Measurements from ENCODE around the gene UGP2. TPM values are rescaled to one million over a fixed set of nuclear protein-coding genes. Genes with fewer than 3 reads are reported as not detected.
"Not testable (repeated sequence)": the region's sequence is repeated elsewhere in the genome, so short reads cannot be mapped to it uniquely, and the experiment has no call there.

UGP2 gene
- total RNA-seq (2014; rRNA removed; shearing (Covaris generic)), result 86.1 and 91.6 TPM in 2 replicates
- polyA plus RNA-seq (2015; cell fraction: cytosol; rRNA removed), result 70.5 and 76.6 TPM in 2 replicates
- 36.3 and 49.4 TPM in 2 replicates for polyA plus RNA-seq (2015; cell fraction: nucleus; rRNA removed)

GRCh38 chr2:63841254-63842022 is at the start of gene UGP2:
TSS of gene UGP2 (plus strand) at chr2:63841896. CDS start at chr2:63842186, 290 bp downstream.
- peak; percentile 94 for DNase-seq (ENCODE audit: low read depth, low spot score)
- in situ Hi-C loops (cut with HindIII; ENCODE audit: low pct_unique_long_range_greater_than_20kb, low sequenced_read_pairs), result no loop called here

GRCh38 chr2:63792530-63792929 is 49.2 kb upstream of the UGP2 start:
- in situ Hi-C loops (cut with HindIII; ENCODE audit: low pct_unique_long_range_greater_than_20kb, low sequenced_read_pairs), result no loop called here
- DNase-seq (ENCODE audit: low read depth, low spot score), result no peak

- in situ Hi-C loops (cut with HindIII; ENCODE audit: low pct_unique_long_range_greater_than_20kb, low sequenced_read_pairs), result no loop called here
- DNase-seq (ENCODE audit: low read depth, low spot score), result no peak
Observed at GRCh38 chr2:63796366-63796765, 45.3 kb upstream of the UGP2 start.

- DNase-seq (ENCODE audit: low read depth, low spot score), result no peak
- in situ Hi-C loops (cut with HindIII; ENCODE audit: low pct_unique_long_range_greater_than_20kb, low sequenced_read_pairs), result no loop called here
Observed at GRCh38 chr2:63796796-63797195, 44.9 kb upstream of the UGP2 start.

- in situ Hi-C loops (cut with HindIII; ENCODE audit: low pct_unique_long_range_greater_than_20kb, low sequenced_read_pairs), result no loop called here
Observed at GRCh38 chr2:63801455-63801854, 40.2 kb upstream of the UGP2 start.

GRCh38 chr2:63805412-63805811 is 36.3 kb upstream of the UGP2 start:
- DNase-seq (ENCODE audit: low read depth, low spot score), result no peak
- in situ Hi-C loops (cut with HindIII; ENCODE audit: low pct_unique_long_range_greater_than_20kb, low sequenced_read_pairs), result no loop called here

More at GRCh38 chr2:63801455-63801854, 40.2 kb upstream of the UGP2 start:
- DNase-seq (ENCODE audit: low read depth, low spot score), result no peak

- DNase-seq (ENCODE audit: low read depth, low spot score); in situ Hi-C loops (cut with HindIII; ENCODE audit: low pct_unique_long_range_greater_than_20kb, low sequenced_read_pairs): not testable (repeated sequence)
Observed at GRCh38 chr2:63808036-63808435, 33.7 kb upstream of the UGP2 start.

- DNase-seq (ENCODE audit: low read depth, low spot score); in situ Hi-C loops (cut with HindIII; ENCODE audit: low pct_unique_long_range_greater_than_20kb, low sequenced_read_pairs): not testable (repeated sequence)
Observed at GRCh38 chr2:63808911-63809310, 32.8 kb upstream of the UGP2 start.

GRCh38 chr2:63811063-63811462 is 30.6 kb upstream of the UGP2 start:
- no peak for DNase-seq (ENCODE audit: low read depth, low spot score)
- in situ Hi-C loops (cut with HindIII; ENCODE audit: low pct_unique_long_range_greater_than_20kb, low sequenced_read_pairs), result no loop called here

GRCh38 chr2:63811870-63812269 is 29.8 kb upstream of the UGP2 start:
- in situ Hi-C loops (cut with HindIII; ENCODE audit: low pct_unique_long_range_greater_than_20kb, low sequenced_read_pairs); DNase-seq (ENCODE audit: low read depth, low spot score): not testable (repeated sequence)

GRCh38 chr2:63814114-63814513 is 27.6 kb upstream of the UGP2 start:
- DNase-seq (ENCODE audit: low read depth, low spot score), result no peak
- in situ Hi-C loops (cut with HindIII; ENCODE audit: low pct_unique_long_range_greater_than_20kb, low sequenced_read_pairs), result no loop called here

- DNase-seq (ENCODE audit: low read depth, low spot score), result no peak
- in situ Hi-C loops (cut with HindIII; ENCODE audit: low pct_unique_long_range_greater_than_20kb, low sequenced_read_pairs), result no loop called here
Observed at GRCh38 chr2:63817382-63817781, 24.3 kb upstream of the UGP2 start.

GRCh38 chr2:63818271-63818670 is 23.4 kb upstream of the UGP2 start:
- in situ Hi-C loops (cut with HindIII; ENCODE audit: low pct_unique_long_range_greater_than_20kb, low sequenced_read_pairs), result no loop called here
- no peak for DNase-seq (ENCODE audit: low read depth, low spot score)

GRCh38 chr2:63819256-63819655 is 22.4 kb upstream of the UGP2 start:
- DNase-seq (ENCODE audit: low read depth, low spot score), result no peak
- in situ Hi-C loops (cut with HindIII; ENCODE audit: low pct_unique_long_range_greater_than_20kb, low sequenced_read_pairs), result no loop called here

GRCh38 chr2:63819765-63820717 is 21.7 kb upstream of the UGP2 start:
- in situ Hi-C loops (cut with HindIII; ENCODE audit: low pct_unique_long_range_greater_than_20kb, low sequenced_read_pairs), result no loop called here
- DNase-seq (ENCODE audit: low read depth, low spot score), result peak; percentile 69

- no peak for DNase-seq (ENCODE audit: low read depth, low spot score)
- in situ Hi-C loops (cut with HindIII; ENCODE audit: low pct_unique_long_range_greater_than_20kb, low sequenced_read_pairs), result no loop called here
Observed at GRCh38 chr2:63820969-63821368, 20.7 kb upstream of the UGP2 start.

- no peak for DNase-seq (ENCODE audit: low read depth, low spot score)
- in situ Hi-C loops (cut with HindIII; ENCODE audit: low pct_unique_long_range_greater_than_20kb, low sequenced_read_pairs), result no loop called here
Observed at GRCh38 chr2:63821396-63821795, 20.3 kb upstream of the UGP2 start.

- in situ Hi-C loops (cut with HindIII; ENCODE audit: low pct_unique_long_range_greater_than_20kb, low sequenced_read_pairs), result no loop called here
- DNase-seq (ENCODE audit: low read depth, low spot score), result no peak
Observed at GRCh38 chr2:63822478-63822877, 19.2 kb upstream of the UGP2 start.
